ENCODE measurements around the gene MKI67.

Gene MKI67

DNA sequence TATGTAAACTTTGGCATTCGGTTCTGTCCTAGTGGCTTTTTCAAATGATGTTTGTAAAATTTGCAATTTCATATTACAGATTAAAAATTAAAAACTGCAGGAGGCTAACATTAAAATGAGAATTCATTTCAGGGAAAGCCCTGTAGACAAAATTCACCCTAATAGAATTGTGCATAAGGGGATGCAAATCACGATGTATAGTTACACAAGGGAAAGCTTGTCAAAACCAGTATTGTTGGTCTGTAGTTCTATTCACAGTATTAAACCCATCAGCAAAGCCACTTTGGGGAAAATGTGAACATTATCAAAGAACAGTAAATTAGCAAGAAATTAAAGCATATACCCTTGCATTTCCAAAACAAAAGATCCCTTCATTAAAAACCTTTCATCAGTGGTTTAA lies 39.9 kb upstream of the MKI67 start:
- no peaks in the 10 kb centered on the region for H3F3A ChIP-seq (ENCODE audit: control insufficient read depth, insufficient read depth)
- H3K4me3 ChIP-seq (ENCODE audit: low read length), result no peak overlapping the region
- H3K9me2 ChIP-seq (replicated peaks; ENCODE audit: control insufficient read depth, low read length), result no peaks in the 10 kb centered on the region
- peaks cover 11% of the 10 kb centered on the region; the same call in 1 of the 2 replicates for H3K27me3 ChIP-seq (ENCODE audit: control insufficient read depth, low read length)
- H3K27ac ChIP-seq (ENCODE audit: low read depth, low read length), result no peak overlapping the region
- no peaks in the 10 kb centered on the region for H3K36me3 ChIP-seq (ENCODE audit: control insufficient read depth, low read length)
- TF ChIP-seq, protein P1, sequence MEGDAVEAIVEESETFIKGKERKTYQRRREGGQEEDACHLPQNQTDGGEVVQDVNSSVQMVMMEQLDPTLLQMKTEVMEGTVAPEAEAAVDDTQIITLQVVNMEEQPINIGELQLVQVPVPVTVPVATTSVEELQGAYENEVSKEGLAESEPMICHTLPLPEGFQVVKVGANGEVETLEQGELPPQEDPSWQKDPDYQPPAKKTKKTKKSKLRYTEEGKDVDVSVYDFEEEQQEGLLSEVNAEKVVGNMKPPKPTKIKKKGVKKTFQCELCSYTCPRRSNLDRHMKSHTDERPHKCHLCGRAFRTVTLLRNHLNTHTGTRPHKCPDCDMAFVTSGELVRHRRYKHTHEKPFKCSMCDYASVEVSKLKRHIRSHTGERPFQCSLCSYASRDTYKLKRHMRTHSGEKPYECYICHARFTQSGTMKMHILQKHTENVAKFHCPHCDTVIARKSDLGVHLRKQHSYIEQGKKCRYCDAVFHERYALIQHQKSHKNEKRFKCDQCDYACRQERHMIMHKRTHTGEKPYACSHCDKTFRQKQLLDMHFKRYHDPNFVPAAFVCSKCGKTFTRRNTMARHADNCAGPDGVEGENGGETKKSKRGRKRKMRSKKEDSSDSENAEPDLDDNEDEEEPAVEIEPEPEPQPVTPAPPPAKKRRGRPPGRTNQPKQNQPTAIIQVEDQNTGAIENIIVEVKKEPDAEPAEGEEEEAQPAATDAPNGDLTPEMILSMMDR (IDR thresholded peaks at IDR 0.05; ENCODE audit: low read depth, low read length, poor library complexity, severe bottlenecking), result no peak
- TF ChIP-seq EZH2phosphoT487 (IDR thresholded peaks at IDR 0.05; ENCODE audit: borderline replicate concordance, low read length), result no peak
- no peak overlapping the region for H3K4me2 ChIP-seq (ENCODE audit: low read length)
- peaks cover 2% of the 10 kb centered on the region for H3K4me1 ChIP-seq (ENCODE audit: control insufficient read depth, low read length)
- no peaks in the 10 kb centered on the region for H3K9me3 ChIP-seq (ENCODE audit: control insufficient read depth, insufficient read depth, low read length)
- no peaks in the 10 kb centered on the region for H4K20me1 ChIP-seq (ENCODE audit: control insufficient read depth, insufficient read depth, low read depth, low read length)
- no peaks in the 10 kb centered on the region for H3K79me2 ChIP-seq (ENCODE audit: control insufficient read depth, low read length)

DNA sequence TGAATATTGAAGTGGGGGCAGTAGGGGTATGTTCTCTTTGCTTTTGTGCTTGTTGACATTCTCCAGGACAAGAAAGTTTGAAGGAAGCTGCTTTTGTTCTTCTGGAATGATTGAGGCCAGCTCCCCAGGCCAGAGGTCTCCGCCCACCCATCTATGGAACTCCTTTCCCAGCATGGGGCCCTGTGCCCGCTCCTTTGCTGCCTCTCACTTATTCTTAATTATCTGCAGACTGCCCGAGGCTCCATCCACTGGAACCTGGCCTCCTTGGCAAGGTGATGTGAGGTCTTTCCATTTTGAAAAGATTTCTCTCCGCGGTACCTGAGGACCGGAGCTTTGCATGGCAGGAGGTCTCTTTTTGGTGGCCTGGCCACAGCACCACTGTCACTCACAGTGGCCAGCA lies 39.3 kb upstream of the MKI67 start:
- Histone ChIP-seq H3K4me2 (ENCODE audit: low read length) (no peak overlapping the region), H3K27me3 (ENCODE audit: control insufficient read depth, low read length) (peaks cover 11% of the 10 kb centered on the region; the same call in 1 of the 2 replicates), H3K9me3 (ENCODE audit: control insufficient read depth, insufficient read depth, low read length) (no peaks in the 10 kb centered on the region), H4K20me1 (ENCODE audit: control insufficient read depth, insufficient read depth, low read depth, low read length) (no peaks in the 10 kb centered on the region), H3K27ac (ENCODE audit: low read depth, low read length) (no peak overlapping the region), H3K36me3 (ENCODE audit: control insufficient read depth, low read length) (no peaks in the 10 kb centered on the region), H3F3A (ENCODE audit: control insufficient read depth, insufficient read depth) (no peaks in the 10 kb centered on the region), H3K4me1 (ENCODE audit: control insufficient read depth, low read length) (peaks cover 5% of the 10 kb centered on the region), H3K9me2 (replicated peaks; ENCODE audit: control insufficient read depth, low read length) (no peaks in the 10 kb centered on the region), H3K79me2 (ENCODE audit: control insufficient read depth, low read length) (no peaks in the 10 kb centered on the region), H3K4me3 (ENCODE audit: low read length) (no peak overlapping the region)
- TF ChIP-seq, protein P1 (IDR thresholded peaks at IDR 0.05; ENCODE audit: low read depth, low read length, poor library complexity, severe bottlenecking), result no peak
- no peak for TF ChIP-seq EZH2phosphoT487 (IDR thresholded peaks at IDR 0.05; ENCODE audit: borderline replicate concordance, low read length)

DNA sequence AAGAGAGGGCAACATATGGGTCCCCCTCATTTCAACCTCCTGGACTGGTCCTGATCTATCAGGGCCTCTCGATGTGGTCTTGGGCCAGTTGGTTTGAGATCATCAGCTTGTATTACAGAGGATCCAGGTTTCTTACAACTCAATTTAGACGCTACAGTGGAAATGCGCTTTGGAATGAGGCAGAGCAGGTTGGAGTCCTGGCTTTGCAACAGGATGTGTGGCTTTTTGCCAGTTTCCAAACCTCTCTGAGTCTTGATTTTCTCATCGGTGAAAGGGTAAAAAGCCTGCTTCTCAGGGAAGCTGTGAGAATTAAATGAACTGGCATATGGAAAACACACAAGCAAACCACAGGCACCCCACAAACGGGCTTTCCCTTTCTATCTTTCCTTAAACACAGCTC lies 37.5 kb upstream of the MKI67 start:
- Histone ChIP-seq H3K9me2 (replicated peaks; ENCODE audit: control insufficient read depth, low read length) (no peaks in the 10 kb centered on the region), H3K9me3 (ENCODE audit: control insufficient read depth, insufficient read depth, low read length) (no peaks in the 10 kb centered on the region), H3K79me2 (ENCODE audit: control insufficient read depth, low read length) (no peaks in the 10 kb centered on the region), H4K20me1 (ENCODE audit: control insufficient read depth, insufficient read depth, low read depth, low read length) (no peaks in the 10 kb centered on the region), H3K4me2 (ENCODE audit: low read length) (no peak overlapping the region), H3F3A (ENCODE audit: control insufficient read depth, insufficient read depth) (no peaks in the 10 kb centered on the region), H3K36me3 (ENCODE audit: control insufficient read depth, low read length) (no peaks in the 10 kb centered on the region), H3K4me3 (ENCODE audit: low read length) (no peak overlapping the region), H3K27ac (ENCODE audit: low read depth, low read length) (no peak overlapping the region), H3K4me1 (ENCODE audit: control insufficient read depth, low read length) (peaks cover 5% of the 10 kb centered on the region), H3K27me3 (ENCODE audit: control insufficient read depth, low read length) (peaks cover 11% of the 10 kb centered on the region; the same call in 1 of the 2 replicates)
- TF ChIP-seq, protein P1 (IDR thresholded peaks at IDR 0.05; ENCODE audit: low read depth, low read length, poor library complexity, severe bottlenecking), result no peak
- TF ChIP-seq EZH2phosphoT487 (IDR thresholded peaks at IDR 0.05; ENCODE audit: borderline replicate concordance, low read length), result no peak

Measured in DOHH2 (cell line).